ENCODE data around the gene PRKAR1B. TPM values are rescaled to one million over a fixed set of nuclear protein-coding genes. Genes with fewer than 3 reads are reported as not detected.

Gene PRKAR1B
- total and polyA plus RNA-seq, 10 donors = 9.9 to 39.5 (median 23.5) TPM

DNA sequence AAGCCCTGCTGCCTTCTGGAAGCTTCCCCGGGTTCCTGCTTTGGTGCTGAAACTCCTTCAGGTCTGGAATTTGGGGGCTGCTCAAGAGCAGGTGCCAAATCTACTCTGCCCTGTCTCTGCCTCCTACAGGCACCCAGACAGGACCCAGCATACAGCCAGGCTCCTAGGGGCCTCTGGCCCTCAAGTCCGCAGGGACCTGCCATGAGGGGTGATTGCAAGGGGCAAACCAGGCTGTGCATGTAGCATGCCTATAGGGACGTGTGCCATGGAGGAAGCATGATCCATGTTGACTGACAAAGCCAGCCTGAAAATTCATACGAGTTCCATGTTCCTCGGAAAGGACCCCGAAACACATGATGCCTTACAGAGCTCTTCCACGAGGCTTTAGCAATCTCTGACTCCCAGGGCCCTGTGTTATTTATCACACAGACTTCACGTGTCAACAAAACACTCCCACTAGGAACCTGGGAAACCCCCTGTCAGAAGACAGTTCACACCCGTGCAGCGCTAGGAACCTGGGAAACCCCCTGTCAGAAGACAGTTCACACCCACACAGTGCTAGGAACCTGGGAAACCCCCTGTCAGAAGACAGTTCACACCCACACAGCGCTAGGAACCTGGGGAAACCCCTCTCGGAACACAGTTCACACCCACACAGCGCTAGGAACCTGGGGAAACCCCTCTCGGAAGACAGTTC, 75.9 kb downstream of the PRKAR1B start:
- Histone ChIP-seq H3K27ac (no peak overlapping the region), H3K36me3 (no peaks in the 10 kb centered on the region), H3K9me3 (peaks cover 0 to 23% (median 6%) of the 10 kb centered on the region in 8 donors), H3K4me1 (peaks cover 0 to 6% (median 0%) of the 10 kb centered on the region in 6 donors), H3K27me3 (replicated peaks in 1 of 7) (no peaks in the 10 kb centered on the region), H3K4me3 (no peak overlapping the region)
- WGBS, 5 donors = 77 to 86% (median 84%) methylated on average over 12 to 14 of the region's 14 CpGs
- TF ChIP-seq POLR2A (IDR thresholded peaks at IDR 0.05) (no peak), POLR2AphosphoS5 (IDR thresholded peaks at IDR 0.05) (no peak)
- TF ChIP-seq, protein P1, sequence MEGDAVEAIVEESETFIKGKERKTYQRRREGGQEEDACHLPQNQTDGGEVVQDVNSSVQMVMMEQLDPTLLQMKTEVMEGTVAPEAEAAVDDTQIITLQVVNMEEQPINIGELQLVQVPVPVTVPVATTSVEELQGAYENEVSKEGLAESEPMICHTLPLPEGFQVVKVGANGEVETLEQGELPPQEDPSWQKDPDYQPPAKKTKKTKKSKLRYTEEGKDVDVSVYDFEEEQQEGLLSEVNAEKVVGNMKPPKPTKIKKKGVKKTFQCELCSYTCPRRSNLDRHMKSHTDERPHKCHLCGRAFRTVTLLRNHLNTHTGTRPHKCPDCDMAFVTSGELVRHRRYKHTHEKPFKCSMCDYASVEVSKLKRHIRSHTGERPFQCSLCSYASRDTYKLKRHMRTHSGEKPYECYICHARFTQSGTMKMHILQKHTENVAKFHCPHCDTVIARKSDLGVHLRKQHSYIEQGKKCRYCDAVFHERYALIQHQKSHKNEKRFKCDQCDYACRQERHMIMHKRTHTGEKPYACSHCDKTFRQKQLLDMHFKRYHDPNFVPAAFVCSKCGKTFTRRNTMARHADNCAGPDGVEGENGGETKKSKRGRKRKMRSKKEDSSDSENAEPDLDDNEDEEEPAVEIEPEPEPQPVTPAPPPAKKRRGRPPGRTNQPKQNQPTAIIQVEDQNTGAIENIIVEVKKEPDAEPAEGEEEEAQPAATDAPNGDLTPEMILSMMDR (IDR thresholded peaks at IDR 0.05 in 8 of 11, conservative IDR thresholded peaks at IDR 0.05 in 3 of 11) = no peak
- DNase-seq = no peak
- intact Hi-C loops (cut with DNase I; ENCODE audit: low total_unique reads) = no loop called here

- peak in 1 of 3 donors; percentile 53 for TF ChIP-seq POLR2AphosphoS5 (IDR thresholded peaks at IDR 0.05)
- no peak for TF ChIP-seq POLR2A (IDR thresholded peaks at IDR 0.05)
- TF ChIP-seq, protein P1 (IDR thresholded peaks at IDR 0.05 in 8 of 11, conservative IDR thresholded peaks at IDR 0.05 in 3 of 11) = no peak
- Histone ChIP-seq H3K27me3 (replicated peaks in 1 of 7) (no peaks in the 10 kb centered on the region), H3K4me1 (peaks cover 0 to 7% (median 0%) of the 10 kb centered on the region in 6 donors), H3K36me3 (no peaks in the 10 kb centered on the region), H3K9me3 (peaks cover 0 to 23% (median 6%) of the 10 kb centered on the region in 8 donors), H3K4me3 (no peak overlapping the region), H3K27ac (peak overlapping the region in 1 of 8 donors; percentile 24)
- intact Hi-C loops (cut with DNase I; ENCODE audit: low total_unique reads) = no loop called here
- DNase-seq = no peak
- WGBS, 5 donors = 79 to 93% (median 84%) methylated on average over 12 to 22 of the region's 22 CpGs
Observed at GRCh38 chr7:650339-651031, 76.6 kb downstream of the PRKAR1B start.

DNA sequence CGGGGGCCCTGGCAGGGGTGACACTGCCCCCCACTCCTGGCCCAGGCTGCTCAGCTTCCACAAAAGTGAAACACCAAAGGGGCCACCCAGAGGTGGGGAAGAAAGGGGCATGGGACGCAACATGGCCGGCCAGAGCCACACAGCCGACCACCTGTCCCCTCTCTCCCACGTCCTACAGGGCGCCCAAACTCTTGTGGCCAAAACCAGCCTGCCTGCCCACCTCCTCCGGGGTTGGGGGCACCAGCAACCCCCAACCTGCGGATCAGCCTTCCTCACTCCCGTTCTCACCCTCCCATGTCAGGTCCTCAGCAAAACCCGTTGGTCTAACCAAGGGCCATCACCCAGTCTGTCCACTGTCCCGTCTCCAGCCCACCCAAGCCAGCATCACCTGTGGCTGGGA, 80.1 kb downstream of the PRKAR1B start:
- H3K4me3 ChIP-seq = no peak overlapping the region
- peaks cover 0 to 23% (median 14%) of the 10 kb centered on the region in 8 donors for H3K9me3 ChIP-seq
- 94 to 98% (median 95%) methylated on average over 7 to 11 of the region's 11 CpGs for WGBS, 5 donors
- H3K36me3 ChIP-seq = peaks cover 0 to 13% (median 0%) of the 10 kb centered on the region in 6 donors
- no peak overlapping the region for H3K27ac ChIP-seq
- TF ChIP-seq, protein P1 (IDR thresholded peaks at IDR 0.05 in 8 of 11, conservative IDR thresholded peaks at IDR 0.05 in 3 of 11) = no peak
- TF ChIP-seq POLR2A (IDR thresholded peaks at IDR 0.05) = no peak
- no peak for TF ChIP-seq POLR2AphosphoS5 (IDR thresholded peaks at IDR 0.05)
- no peaks in the 10 kb centered on the region for H3K27me3 ChIP-seq (replicated peaks in 1 of 7)
- H3K4me1 ChIP-seq = peaks cover 0 to 18% (median 0%) of the 10 kb centered on the region in 6 donors
- DNase-seq = peak; percentile 50
- intact Hi-C loops (cut with DNase I; ENCODE audit: low total_unique reads) = no loop called here

GRCh38 chr7:646487-646886, 80.6 kb downstream of the PRKAR1B start:
- intact Hi-C loops (cut with DNase I; ENCODE audit: low total_unique reads) = no loop called here
- no peak for TF ChIP-seq POLR2A (IDR thresholded peaks at IDR 0.05)
- no peak for TF ChIP-seq POLR2AphosphoS5 (IDR thresholded peaks at IDR 0.05)
- TF ChIP-seq, protein P1 (IDR thresholded peaks at IDR 0.05 in 8 of 11, conservative IDR thresholded peaks at IDR 0.05 in 3 of 11) = no peak
- Histone ChIP-seq H3K4me1 (peaks cover 0 to 18% (median 0%) of the 10 kb centered on the region in 6 donors), H3K4me3 (no peak overlapping the region), H3K36me3 (peaks cover 0 to 13% (median 0%) of the 10 kb centered on the region in 6 donors), H3K27ac (no peak overlapping the region), H3K27me3 (replicated peaks in 1 of 7) (no peaks in the 10 kb centered on the region), H3K9me3 (peaks cover 0 to 19% (median 13%) of the 10 kb centered on the region in 8 donors)
- DNase-seq = no peak
- 82 to 94% (median 89%) methylated on average over 11 of the region's 11 CpGs for WGBS, 5 donors
